Astrocyte of the cerebellum (primary cell): Measurements from ENCODE around the gene GPR158.
"Not testable (repeated sequence)": the region's sequence is repeated elsewhere in the genome, so short reads cannot be mapped to it uniquely, and the experiment has no call there.

Experiments
- DNase-seq: peaks from one replicate; pipeline ENCODE4 v3.0.0-alpha.2; 2011; ENCODE audit warnings: low read depth
- H3K4me3 ChIP-seq: 2 replicates; pipeline ENCODE4 v1.5.1; 2011; ENCODE audit warnings: mild to moderate bottlenecking, low read depth, low read length, moderate library complexity
- CTCF ChIP-seq: IDR thresholded peaks from 2 replicates; pipeline ENCODE4 v1.5.1; 2012; ENCODE audit warnings: low read length, low read depth, moderate library complexity, mild to moderate bottlenecking; ENCODE audit errors: missing control alignments
- in situ Hi-C: cut with HindIII; loops from 2 replicates; pipeline ENCODE4 v1.10.0; 2017; ENCODE audit warnings: low sequenced_read_pairs

The GPR158 gene

DNA sequence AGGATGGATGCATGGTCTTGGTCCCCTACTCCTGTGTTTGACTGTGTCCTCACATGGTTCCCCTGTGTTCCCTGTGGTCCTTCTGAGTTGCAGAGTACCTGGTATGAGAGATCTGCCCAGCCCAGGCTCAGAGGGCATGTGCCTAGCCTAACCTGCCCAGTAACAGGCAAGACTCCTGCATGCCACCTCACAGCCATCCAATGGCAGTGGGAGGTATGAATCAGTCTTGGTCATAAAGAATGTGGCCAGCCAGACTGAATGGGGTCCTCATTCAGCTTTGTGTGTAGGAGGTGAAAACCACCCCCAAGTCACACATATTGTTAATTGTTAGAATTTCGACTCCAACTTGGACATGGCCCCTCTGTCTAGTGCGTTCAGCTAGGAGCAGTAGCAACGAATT is 17.2 kb upstream of the GPR158 start:
- no peak overlapping the region for H3K4me3 ChIP-seq
- no peak for TF ChIP-seq CTCF
- no peak for DNase-seq
- in situ Hi-C loops, result no loop called here

DNA sequence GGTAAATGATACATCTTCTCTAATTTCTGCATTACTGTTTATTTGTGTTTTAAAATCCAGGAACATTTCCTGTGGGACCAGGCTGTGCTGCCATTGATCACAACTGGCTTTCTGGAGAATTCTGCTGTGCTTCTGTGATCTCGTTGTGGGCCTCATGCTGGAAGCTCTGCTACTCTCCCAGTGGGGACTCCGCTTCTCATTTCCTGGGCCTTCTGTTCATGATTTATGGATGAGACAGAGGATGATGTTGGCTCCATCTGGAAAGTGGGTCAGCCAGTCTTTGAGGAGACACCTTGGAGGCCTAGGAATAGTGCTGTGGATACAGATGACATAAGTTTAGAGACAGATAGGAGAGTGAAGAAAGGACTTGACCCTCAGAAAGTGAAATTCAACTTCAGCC is 15.2 kb upstream of the GPR158 start:
- DNase-seq, result no peak
- no peak overlapping the region for H3K4me3 ChIP-seq
- no peak for TF ChIP-seq CTCF
- in situ Hi-C loops, result no loop called here

- in situ Hi-C loops, result no loop called here
- DNase-seq, result no peak
- TF ChIP-seq CTCF, result no peak
- H3K4me3 ChIP-seq, result no peak overlapping the region
Observed at GRCh38 chr10:25162391-25162790, 12.4 kb upstream of the GPR158 start.

DNA sequence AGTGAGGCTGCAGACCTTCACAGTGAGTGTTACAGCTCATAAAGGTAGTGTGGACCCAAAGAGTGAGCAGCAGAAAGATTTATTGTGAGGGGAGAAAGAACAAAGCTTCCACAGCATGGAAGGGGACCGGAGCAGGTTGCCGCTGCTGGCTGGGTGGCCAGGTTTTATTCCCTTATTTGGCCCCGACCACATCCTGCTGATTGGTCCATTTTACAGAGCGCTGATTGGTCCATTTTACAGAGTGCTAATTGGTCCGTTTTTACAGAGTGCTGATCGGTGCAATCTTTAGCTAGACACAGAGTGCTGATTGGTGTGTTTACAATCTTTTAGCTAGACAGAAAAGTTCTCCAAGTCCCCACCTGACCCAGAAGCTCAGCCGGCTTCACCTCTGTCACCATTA is 11.3 kb upstream of the GPR158 start:
- DNase-seq, H3K4me3 ChIP-seq, in situ Hi-C loops: not testable (repeated sequence)

DNA sequence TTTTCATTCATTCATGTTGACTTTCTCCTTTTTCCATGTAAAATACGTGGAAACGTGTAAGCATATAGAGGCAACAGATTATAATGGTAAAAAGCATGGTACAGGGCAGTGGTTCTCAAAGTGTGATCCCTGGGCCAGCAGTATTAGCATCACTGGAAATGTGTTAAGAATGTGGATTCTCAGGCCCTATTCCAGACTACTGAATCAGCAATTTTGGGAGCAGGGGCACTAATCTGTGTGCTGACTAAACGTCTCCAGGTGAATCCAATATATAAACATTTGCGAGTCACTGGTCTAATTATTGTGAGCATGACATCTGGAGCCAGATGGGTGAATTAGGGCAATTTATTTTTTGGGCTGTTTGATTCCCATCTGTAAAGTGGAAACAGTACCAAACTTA is 5.1 kb upstream of the GPR158 start:
- in situ Hi-C loops, result no loop called here

GRCh38 chr10:25170627-25171026 is 4.2 kb upstream of the GPR158 start:
- no peak for TF ChIP-seq CTCF
- in situ Hi-C loops, result no loop called here
- no peak overlapping the region for H3K4me3 ChIP-seq
- DNase-seq, result no peak

More for the DNA sequence above, 5.1 kb upstream of the GPR158 start:
- DNase-seq, result no peak
- no peak for TF ChIP-seq CTCF
- H3K4me3 ChIP-seq, result no peak overlapping the region

DNA sequence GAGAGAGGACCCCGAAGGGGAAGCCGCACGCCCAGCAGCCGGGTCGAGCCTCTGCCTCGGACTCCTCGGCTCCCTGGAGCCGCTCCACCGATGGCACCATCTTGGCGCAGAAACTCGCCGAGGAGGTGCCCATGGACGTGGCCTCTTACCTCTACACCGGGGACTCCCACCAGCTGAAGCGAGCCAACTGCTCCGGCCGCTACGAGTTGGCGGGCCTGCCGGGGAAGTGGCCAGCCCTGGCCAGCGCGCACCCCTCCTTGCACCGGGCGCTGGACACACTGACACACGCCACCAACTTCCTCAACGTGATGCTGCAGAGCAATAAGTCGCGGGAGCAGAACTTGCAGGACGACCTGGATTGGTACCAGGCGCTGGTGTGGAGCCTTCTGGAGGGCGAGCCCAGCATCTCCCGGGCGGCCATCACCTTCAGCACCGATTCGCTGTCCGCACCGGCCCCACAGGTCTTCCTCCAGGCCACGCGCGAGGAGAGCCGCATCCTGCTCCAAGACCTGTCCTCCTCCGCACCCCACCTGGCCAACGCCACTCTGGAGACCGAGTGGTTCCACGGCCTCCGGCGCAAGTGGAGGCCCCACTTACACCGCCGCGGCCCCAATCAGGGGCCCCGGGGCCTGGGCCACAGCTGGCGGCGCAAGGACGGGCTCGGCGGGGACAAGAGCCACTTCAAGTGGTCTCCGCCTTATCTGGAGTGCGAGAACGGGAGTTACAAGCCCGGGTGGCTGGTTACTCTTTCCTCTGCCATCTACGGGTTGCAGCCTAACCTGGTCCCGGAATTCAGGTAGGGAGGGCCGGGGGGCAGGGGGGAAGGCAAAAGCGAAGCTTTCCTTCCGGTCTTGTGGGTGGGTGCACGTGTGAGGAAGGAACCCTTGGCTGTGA is 973 bp downstream of the GPR158 start:
- in situ Hi-C loops, result no loop called here
- no peak for TF ChIP-seq CTCF
- no peak for DNase-seq
- peak overlapping the region; percentile 59 for H3K4me3 ChIP-seq
